Measurements from ENCODE around the gene POMP.

- TF ChIP-seq CTCF (IDR thresholded peaks at IDR 0.05), result no peak
- no peak for TF ChIP-seq POLR2A (IDR thresholded peaks at IDR 0.05)
Measured at GRCh38 chr13:28684257-28684656, 25.3 kb downstream of the POMP start.

Measured in body of pancreas (tissue), 4 donors.